HUES6 (cell line): ENCODE measurements around the gene DIP2C.
"Not testable (repeated sequence)": the region's sequence is repeated elsewhere in the genome, so short reads cannot be mapped to it uniquely, and the experiment has no call there.

Experiments used
- H3K27ac ChIP-seq: 2 replicates; pipeline ENCODE4 v1.7.0; 2013; ENCODE audit warnings: low read depth, mild to moderate bottlenecking, low read length, inconsistent platforms
- H3K27me3 ChIP-seq: 2 replicates; pipeline ENCODE4 v1.6.1; 2013; ENCODE audit warnings: low read length; ENCODE audit not compliant: control insufficient read depth, insufficient read depth
- H3K36me3 ChIP-seq: 2 replicates; pipeline ENCODE4 v1.6.1; 2013; ENCODE audit warnings: low read length; ENCODE audit not compliant: control insufficient read depth, insufficient read depth
- H3K4me1 ChIP-seq: 2 replicates; pipeline ENCODE4 v1.6.1; 2013; ENCODE audit warnings: low read length; ENCODE audit not compliant: control insufficient read depth, insufficient read depth
- H3K4me3 ChIP-seq: 2 replicates; pipeline ENCODE4 v1.5.1; 2013; ENCODE audit warnings: low read depth, low read length
- H3K9ac ChIP-seq: one replicate; pipeline ENCODE4 v1.6.1; 2013; ENCODE audit warnings: mild to moderate bottlenecking, low read length
- H3K9me3 ChIP-seq: 2 replicates; pipeline ENCODE4 v1.6.1; 2013; ENCODE audit warnings: low read depth, low read length; ENCODE audit not compliant: control insufficient read depth, insufficient read depth

The DIP2C gene

DNA sequence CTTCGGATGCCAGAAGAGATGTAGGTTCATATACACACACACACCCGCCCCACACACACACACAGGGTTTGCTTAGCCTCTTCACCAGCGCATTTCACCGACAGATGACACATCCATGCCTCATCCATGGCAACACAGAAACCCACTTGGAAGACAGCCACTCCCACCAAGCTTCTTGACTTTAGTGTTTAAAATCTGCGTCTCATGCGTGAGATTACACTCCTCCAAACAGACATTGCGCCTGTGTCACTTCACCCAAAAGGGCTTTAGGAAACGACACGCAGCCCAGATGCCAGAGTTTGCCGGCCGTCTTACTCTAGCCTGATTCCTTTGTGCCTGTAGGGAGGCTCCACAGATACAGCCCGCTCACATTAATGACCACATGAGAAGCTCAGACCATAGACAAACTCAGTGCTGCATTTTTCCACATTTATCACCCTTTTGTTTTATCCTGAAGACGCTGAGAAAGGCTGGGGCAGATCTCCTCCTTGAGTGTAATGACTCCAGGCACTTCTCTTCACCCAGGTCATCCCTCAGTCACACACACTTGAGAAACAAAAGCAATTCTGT, 73.8 kb downstream of the DIP2C start:
- Histone ChIP-seq H3K9ac (no peak overlapping the region), H3K27me3 (no peaks in the 10 kb centered on the region), H3K4me3 (no peak overlapping the region), H3K9me3 (no peaks in the 10 kb centered on the region), H3K27ac (no peak overlapping the region), H3K36me3 (no peaks in the 10 kb centered on the region), H3K4me1 (peaks cover 29% of the 10 kb centered on the region)

DNA sequence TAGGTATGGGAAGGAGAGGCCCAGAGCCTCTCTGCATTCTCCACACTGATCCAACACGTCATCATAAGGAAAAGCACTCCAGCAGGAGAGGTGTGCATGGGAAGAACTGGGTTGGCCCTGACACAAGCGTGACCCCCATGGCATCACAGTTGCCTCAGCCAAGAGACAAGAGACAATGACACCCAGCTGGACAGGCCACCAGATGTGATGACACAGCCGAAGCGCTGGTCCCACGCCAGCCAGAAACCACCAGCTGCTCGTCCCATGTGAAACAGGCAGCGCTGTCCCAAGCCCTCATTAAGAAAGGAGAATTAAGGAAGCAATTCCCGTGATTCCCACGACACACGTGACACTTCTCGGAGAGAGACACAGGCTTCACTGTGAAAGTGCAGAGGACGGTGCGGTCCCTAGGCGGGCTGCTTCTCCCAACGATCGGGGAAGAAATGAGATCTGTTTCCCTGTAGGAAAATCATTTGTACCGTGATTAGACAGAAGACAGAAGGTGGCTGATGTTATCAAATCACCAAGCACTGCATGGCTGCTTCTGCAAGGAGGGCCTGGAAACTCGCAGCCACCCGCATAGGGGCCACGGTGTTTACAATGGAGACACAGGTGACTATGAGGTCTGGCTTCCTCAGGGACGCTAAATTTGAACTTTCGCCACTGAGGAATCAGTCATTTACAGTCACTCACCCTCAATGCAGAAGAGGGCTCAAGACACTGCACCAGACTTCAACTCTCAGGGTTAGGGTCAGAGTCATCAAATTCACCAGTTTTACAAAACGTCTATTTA, 74.5 kb downstream of the DIP2C start:
- Histone ChIP-seq H3K27me3 (no peaks in the 10 kb centered on the region), H3K9ac (no peak overlapping the region), H3K27ac (no peak overlapping the region), H3K36me3 (no peaks in the 10 kb centered on the region), H3K4me3 (no peak overlapping the region), H3K4me1 (peaks cover 31% of the 10 kb centered on the region), H3K9me3 (no peaks in the 10 kb centered on the region)

DNA sequence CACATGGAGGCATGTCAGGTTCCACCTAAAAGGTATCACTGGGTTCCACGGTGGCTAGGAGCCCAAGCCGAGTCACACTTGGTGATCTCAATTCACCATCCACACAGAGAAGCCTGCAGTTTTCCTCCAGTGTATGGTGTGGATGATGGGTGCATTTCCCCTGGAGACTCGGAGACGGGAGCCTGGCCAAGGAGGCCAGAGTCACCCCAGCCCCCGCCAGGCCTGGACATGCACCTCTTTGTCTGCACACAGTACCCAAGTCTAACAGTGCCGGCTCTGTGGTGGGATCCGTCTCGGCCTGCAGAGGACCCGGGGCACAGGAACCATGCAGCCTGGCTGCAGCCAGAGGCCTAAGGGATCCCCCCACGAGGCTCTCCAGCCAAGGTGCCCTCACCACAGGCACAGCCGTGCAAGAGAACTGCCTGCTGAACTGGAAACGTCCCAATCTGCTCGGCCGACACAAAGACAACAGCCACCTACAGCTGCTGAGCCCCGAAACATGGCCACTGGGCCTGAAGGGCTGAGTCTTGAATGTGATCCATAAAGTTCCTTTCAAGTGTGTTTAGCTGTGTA, 75.2 kb downstream of the DIP2C start:
- H3K9ac ChIP-seq = no peak overlapping the region
- no peaks in the 10 kb centered on the region for H3K9me3 ChIP-seq
- H3K27me3 ChIP-seq = no peaks in the 10 kb centered on the region

DNA sequence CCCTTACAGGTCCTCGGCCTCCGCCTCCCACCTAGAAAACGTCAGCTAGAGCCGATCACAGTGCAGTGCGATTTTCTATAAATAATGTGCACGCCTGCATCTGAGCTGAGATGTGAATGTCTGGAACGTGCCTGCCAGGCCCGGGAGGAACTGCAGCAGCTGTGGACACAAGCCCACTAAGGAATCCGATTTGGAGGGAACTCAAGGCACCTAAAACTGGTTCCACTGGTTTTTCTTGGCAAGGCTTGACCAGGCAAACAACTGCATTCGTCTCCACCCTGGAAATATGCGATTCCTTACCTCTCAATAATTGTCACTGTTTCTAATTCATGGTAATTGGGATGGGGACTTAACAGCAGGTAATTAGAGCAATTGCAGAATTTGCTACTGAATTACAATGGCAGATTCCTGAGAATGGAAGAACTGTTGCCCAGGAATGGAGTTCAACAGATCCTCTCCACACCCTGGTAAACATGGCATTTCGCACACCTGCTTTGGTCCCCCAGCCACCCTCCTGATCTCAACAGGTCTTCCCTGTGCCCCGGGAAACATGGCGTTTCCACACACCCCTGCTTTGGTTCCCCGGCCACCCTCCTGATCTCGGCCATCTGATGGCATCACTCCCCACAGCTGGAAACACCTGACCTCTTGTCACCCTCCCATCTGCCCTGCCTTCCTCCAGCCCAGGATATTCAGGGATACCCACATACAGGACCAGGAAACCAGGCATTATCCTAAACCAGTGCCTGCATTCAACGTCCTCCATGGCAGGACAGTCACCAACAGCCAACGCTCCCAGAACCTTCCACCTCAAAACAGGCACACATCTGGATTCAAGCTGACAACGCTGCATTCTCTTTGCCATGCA, 76.0 kb downstream of the DIP2C start:
- Histone ChIP-seq H3K27me3 (no peaks in the 10 kb centered on the region), H3K9me3 (no peaks in the 10 kb centered on the region), H3K4me3 (no peak overlapping the region), H3K4me1 (peaks cover 34% of the 10 kb centered on the region), H3K36me3 (no peaks in the 10 kb centered on the region), H3K9ac (no peak overlapping the region), H3K27ac (no peak overlapping the region)

More for the DNA sequence above, 75.2 kb downstream of the DIP2C start:
- Histone ChIP-seq H3K4me1 (peaks cover 34% of the 10 kb centered on the region), H3K27ac (no peak overlapping the region), H3K4me3 (no peak overlapping the region), H3K36me3 (no peaks in the 10 kb centered on the region)

DNA sequence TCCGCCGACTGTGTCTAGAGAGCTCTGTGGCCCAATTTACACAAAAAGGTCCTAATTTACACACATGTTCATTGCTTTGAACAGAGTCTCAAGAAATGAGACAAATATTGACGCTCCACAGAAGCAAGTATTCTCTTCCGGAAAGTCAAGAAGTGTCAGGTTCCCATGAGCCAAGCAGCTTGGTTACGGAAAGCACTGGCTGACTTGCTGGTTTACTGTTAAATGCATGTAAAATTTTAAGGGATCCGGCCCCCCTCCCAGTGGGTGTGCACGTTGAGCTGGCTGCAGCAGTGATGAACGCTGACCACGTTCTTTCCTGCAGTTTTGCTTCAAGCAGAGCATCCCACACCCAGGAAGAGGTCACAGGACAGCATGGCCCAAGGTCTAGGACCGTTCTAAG, 76.8 kb downstream of the DIP2C start:
- no peaks in the 10 kb centered on the region for H3K36me3 ChIP-seq
- H3K9ac ChIP-seq = no peak overlapping the region
- no peak overlapping the region for H3K4me3 ChIP-seq
- H3K9me3 ChIP-seq = no peaks in the 10 kb centered on the region
- H3K27ac ChIP-seq = no peak overlapping the region
- no peaks in the 10 kb centered on the region for H3K27me3 ChIP-seq
- H3K4me1 ChIP-seq = peaks cover 34% of the 10 kb centered on the region

DNA sequence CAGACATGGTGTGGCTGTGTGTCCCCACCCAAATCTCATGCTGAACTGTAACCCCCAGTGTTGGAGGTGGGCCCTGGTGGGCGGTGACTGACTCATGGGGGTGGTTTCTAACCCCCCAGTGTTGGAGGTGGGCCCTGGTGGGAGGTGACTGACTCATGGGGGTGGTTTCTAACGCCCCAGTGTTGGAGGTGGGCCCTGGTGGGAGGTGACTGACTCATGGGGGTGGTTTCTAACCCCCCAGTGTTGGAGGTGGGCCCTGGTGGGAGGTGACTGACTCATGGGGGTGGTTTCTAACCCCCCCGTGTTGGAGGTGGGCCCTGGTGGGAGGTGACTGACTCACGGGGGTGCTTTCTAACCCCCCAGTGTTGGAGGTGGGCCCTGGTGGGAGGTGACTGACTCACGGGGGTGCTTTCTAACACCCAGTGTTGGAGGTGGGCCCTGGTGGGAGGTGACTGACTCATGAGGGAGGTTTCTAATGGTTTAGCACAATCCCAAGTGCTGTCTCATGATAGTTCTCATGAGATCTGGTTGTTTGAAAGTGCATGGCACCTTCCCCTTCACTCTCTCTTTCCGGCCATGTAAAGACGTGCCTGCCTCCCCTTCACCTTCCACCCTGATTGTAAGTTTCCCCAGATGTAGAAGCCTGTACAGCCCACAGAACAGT, 78.7 kb downstream of the DIP2C start:
- not testable (repeated sequence) for H3K9me3 ChIP-seq, H3K27me3 ChIP-seq, H3K27ac ChIP-seq, H3K9ac ChIP-seq, H3K36me3 ChIP-seq, H3K4me3 ChIP-seq
- peaks cover 29% of the 10 kb centered on the region for H3K4me1 ChIP-seq

DNA sequence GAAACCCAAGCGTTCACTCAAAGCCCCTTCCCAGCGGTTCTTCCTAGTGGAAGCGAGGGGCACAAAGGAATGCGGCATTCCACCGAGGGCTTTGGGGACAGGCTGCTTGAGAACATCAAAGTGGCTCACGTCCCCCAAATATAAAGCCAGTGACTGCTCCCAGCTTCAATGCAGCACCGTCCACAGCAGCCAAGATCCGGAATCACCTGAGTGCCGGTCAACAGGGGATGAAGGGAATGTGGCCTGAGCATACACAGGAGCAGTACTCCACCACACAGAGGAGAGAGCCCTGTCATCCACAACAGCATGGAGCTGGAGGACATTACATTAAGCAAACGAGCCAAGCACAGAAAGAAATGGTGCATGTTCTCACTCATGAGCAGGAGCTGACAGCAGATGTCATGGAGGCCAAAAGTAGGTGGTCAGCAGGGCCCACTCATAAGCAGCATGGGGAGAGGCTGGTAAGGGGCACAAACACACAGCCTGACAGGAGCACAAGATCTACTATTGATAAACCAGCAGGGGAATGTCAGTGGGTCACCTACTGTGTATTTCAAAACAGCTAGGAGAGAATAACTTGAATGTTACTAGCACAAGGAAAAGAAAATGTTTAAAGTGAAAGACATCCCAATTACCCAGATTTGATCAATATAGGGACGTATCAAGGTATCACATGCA, 79.5 kb downstream of the DIP2C start:
- Histone ChIP-seq H3K9ac (no peak overlapping the region), H3K9me3 (no peaks in the 10 kb centered on the region), H3K27ac (no peak overlapping the region), H3K4me3 (no peak overlapping the region), H3K4me1 (peaks cover 25% of the 10 kb centered on the region), H3K36me3 (no peaks in the 10 kb centered on the region), H3K27me3 (no peaks in the 10 kb centered on the region)

DNA sequence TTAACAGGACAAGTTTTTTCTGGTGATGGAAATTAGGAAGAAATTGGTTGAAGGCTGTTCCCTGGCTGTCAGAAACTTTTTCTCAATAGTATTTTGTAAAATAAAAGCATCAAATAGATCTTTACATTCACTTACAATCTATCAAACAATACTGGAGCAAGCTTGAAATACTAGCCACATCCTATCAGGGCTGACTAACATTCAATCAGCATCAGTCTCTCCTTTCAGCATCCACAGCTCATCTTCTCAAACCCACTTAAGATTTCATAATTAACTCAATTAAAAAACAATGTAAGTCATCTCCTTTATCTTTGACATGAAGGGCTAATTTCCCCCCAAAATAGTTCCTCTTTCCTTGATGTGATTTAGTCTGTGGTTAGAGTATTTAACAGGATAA, 80.2 kb downstream of the DIP2C start:
- peaks cover 25% of the 10 kb centered on the region for H3K4me1 ChIP-seq
- H3K9me3 ChIP-seq = no peaks in the 10 kb centered on the region
- H3K36me3 ChIP-seq = no peaks in the 10 kb centered on the region
- H3K4me3 ChIP-seq = no peak overlapping the region
- no peak overlapping the region for H3K9ac ChIP-seq
- no peaks in the 10 kb centered on the region for H3K27me3 ChIP-seq
- no peak overlapping the region for H3K27ac ChIP-seq

DNA sequence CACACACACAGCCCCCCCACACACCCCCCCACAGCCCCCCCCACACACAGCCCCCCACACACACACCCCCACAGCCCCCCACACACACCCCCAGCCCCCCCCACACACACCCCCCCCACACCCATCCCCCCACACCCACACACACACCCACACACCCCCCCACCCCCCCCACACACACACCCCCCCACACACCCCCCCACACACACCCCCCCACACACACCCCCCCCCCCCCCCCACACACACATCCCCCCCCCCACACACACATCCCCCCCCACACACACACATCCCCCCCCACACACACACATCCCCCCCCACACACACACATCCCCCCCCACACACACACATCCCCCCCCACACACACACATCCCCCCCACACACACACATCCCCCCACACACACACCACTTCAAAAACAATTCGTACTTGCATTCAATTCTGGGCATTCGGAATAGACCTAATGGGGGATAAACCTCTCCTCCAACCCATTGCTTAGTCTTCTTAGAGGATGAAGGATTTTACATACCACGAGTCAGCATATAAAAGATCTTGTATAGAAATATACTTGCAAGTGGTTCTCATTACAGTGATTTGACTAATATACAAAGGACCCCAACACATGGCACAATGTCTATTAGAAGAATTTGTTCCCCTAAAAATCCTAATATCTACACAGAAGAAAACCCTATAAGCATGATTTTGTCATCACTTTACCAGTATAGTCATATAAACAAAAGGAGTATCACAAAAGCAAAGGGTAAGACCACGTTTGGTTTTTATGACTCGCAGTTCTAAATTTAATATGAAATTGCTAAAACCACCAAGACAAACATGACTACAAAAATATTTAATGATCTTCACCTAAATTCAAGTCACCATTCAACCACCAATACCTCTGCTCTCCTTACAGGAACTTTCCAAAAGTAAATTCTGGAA, 80.9 kb downstream of the DIP2C start:
- H3K36me3 ChIP-seq = no peaks in the 10 kb centered on the region
- peaks cover 21% of the 10 kb centered on the region for H3K4me1 ChIP-seq
- H3K4me3 ChIP-seq = no peak overlapping the region
- H3K9me3 ChIP-seq = no peaks in the 10 kb centered on the region
- H3K27ac ChIP-seq = no peak overlapping the region
- no peak overlapping the region for H3K9ac ChIP-seq
- H3K27me3 ChIP-seq = no peaks in the 10 kb centered on the region
